Stimulated activated CD8-positive, alpha-beta memory T cell treated with anti-CD3 and anti-CD28 coated beads, Interleukin-7, amount 100 ng/mL, for 4 hours (primary cell): ENCODE data around the gene LEO1.
"Not testable (repeated sequence)": the region's sequence is repeated elsewhere in the genome, so short reads cannot be mapped to it uniquely, and the experiment has no call there.

ENCODE experiments used
- DNase-seq, 2 donors: peaks; one replicate each; pipeline ENCODE4 v3.0.0-alpha.2; 2020; ENCODE audit warnings: low read depth in 2 of 2

LEO1 gene

GRCh38 chr15:52003710-52004109, 32.1 kb upstream of the LEO1 start:
- no peak for DNase-seq

DNA sequence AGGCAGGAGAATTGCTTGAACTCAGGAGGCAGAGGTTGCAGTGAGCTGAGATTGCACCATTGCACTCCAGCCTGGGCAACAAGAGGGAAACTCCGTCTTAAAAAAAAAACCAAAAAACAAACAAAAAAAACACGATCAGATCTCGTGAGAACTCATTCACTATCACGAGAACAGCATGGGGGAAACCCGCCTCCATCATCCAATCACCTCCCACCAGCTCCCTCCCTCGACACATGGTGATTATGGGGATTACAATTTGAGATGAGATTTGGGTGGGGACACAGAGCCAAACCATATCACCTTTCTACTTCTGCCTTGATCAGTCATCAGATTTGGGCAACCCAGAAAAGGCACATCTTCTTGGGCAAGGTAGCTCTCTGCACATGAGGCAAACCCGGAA, 31.5 kb upstream of the LEO1 start:
- not testable (repeated sequence) for DNase-seq

DNA sequence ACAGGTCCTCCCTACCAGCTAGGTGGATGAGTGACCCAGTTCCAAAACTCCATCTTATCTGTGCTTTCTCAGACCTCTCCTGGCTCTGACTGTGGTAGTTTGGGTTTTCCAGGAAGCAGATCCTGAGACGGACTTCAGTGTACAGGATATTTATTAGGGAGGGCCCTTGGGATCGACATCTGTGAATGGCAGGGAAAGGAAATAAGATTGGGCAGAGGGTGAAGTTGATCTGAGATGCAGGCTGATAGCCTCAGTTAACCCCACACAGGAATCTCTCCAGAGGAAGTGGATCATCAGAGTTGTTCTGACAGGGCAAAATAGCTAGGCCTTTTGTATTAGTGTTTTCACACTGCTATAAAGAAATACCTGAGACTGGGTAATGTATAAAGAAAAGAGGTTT, 30.8 kb upstream of the LEO1 start:
- DNase-seq, result no peak

DNA sequence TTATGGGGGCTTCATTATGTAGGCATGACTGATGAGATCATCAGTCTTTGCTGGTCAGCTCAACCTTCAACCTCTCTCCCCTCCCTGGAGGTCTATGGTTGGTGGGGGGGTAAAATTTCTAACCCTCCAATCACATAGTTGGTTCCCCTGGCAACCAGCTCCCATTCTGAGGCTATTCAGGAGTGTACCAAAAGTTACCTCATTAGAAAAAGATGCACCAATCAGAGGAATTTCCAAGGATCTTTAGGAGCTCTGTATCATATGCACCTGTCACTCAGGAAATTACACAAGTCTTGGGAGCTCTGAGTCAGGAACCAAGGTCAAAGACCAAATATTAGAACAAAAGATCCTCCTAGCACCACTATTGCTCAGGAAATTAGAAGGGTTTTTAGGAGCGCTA, 21.4 kb upstream of the LEO1 start:
- no peak for DNase-seq

DNA sequence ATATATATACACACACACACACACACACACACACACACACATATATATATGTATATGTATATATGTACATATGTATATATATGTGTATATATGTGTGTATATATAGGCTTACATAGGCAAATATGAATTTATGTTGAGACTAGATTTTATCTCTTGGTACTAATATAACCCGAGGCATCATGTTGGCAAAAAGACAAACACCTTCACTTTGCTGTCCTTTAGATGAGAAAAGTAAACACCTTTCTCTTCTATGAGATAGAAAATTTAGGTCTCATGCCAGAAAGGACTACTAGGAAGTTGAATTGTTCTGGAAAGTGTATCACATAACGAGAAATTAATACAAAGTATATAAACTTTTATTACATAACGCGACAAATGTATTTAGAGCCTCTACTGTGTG, 19.6 kb upstream of the LEO1 start:
- DNase-seq, result no peak

DNA sequence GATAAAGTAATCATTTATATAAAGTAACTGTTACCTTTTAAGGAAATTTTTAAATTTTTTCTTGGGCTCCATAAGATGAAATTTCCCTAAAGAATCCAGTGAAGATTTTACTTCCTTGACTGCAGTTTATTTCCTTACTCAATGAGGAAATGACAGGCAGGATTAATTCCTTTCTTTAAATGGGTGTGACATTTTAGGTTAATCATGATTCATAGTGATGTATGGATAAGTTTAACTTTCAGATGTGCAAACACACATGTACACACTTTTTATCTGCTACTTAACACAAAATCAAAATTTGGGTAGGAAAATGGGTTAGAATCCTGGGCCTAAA, 11.2 kb upstream of the LEO1 start:
- DNase-seq, result no peak

GRCh38 chr15:51982013-51982769, 10.6 kb upstream of the LEO1 start:
- DNase-seq, result no peak

DNA sequence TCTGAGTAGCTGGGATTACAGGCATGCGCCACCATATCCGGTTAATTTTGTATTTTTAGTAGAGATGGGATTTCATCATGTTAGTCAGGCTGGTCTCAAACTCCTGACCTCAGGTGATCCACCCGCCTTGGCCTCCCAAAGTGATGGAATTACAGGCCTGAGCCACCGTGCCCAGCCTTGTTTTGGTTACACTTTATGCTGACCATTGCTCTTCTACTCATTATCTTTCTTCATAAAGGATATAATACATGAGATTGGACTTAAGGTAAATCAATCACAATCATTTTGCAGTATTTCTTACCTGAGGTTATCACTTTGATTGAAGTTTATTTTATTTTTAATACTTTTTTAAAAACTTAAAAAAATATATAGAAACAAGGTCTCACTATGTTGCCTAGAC, 2.2 kb upstream of the LEO1 start:
- DNase-seq, result no peak

GRCh38 chr15:51973220-51973619, 1.6 kb upstream of the LEO1 start:
- no peak for DNase-seq

GRCh38 chr15:51971032-51971374, 575 bp downstream of the LEO1 start:
- DNase-seq, result no peak

- DNase-seq, result no peak
Measured at GRCh38 chr15:51970132-51970817, 1.3 kb downstream of the LEO1 start.

DNA sequence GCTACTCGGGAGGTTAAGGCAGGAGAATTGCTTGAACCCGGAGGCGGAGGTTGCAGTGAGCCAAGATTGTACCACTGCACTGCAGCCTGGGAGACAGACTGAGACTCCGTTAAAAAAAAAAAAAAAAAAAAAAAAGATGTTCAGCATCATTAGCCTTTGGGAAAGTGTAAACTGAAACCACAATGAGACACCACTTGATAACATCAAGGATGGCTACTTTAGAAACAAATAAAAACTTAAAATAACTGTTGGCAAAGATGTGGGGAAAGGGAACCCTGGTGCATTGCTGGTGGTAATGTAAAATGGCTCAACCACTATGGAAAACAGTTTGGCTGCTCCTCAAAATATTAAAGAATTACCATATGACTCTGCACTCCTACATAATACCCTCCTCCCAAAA, 1.9 kb downstream of the LEO1 start:
- no peak for DNase-seq

DNA sequence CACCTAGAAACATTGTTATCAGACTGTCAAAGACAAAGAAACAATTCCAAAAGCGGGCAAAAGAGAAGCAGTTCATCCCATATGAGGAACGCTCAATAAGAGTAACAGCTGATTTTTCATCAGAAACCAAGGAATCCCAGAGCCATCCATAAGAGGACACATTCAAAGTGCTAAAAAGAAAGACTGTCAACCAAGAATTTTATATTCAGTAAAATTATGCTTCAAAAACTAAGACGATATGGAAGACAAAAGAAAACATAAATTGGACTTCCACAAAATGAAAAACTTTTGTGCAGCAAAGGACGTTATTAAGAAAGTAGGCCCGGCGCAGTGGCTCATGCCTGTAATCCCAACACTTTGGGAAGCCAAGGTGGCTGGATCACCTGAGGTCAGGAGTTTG, 4.0 kb downstream of the LEO1 start:
- DNase-seq, result no peak

- no peak for DNase-seq
Measured at GRCh38 chr15:51966192-51966591, 5.4 kb downstream of the LEO1 start.

GRCh38 chr15:51965691-51966090, 5.9 kb downstream of the LEO1 start:
- DNase-seq, result no peak

DNA sequence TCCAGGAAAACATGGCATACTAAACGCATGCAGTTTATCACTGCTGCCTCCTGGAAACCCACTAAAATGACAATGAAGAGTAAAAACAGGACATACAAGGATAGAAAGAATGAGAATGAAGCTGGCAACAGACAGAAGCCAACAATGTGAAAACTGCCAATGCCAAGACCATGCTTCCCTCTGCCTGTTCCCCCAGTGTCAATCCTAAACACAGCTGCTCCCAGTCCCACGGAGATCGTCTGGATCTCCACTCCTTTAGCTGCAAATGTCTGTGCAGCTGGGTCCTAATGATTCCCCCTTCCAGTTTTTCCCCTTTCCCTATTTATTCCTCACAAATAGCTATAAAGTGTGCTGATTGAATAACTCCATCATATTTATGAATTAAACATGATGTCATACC, 16.1 kb downstream of the LEO1 start:
- no peak for DNase-seq

DNA sequence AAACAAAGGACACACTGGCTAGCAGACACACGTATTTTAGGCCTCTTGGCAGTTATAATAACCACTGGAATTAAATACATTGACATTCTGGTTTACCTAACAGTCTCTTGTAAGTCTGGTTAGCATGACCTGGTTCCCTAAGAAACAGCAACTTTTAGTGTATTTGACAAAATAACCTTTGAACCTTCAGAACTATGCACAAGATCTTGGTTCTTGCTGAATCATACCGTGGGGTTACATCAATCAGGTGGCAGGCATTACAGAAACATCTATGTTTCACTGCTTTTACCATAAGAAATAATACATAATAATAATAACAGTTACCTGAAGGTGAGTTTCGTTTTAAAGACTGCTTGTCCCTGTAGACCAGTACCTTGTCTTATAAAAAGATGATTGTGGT, 18.8 kb downstream of the LEO1 start:
- DNase-seq, result no peak

DNA sequence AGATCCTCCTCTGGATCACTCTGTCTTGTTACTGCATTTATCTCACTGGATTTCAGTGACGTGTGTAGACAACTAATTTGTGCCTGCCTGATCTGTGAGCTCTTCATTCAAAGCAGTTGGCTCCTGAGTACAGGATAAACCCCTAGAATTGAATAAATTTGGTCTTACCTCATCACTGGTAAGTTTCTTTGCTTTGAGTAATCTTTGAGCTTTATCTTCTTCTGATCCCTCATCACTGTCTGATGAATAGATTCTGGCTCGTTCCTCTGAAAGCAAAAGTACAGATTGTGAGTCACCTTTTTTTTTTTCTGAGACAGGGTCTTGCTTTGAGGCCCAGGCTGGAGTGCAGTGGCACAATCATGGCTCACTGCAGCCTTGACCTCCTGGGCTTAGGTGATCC, 24.5 kb downstream of the LEO1 start:
- DNase-seq, result no peak

GRCh38 chr15:51939216-51939615, 32.4 kb downstream of the LEO1 start:
- no peak for DNase-seq

GRCh38 chr15:51938286-51938685, 33.3 kb downstream of the LEO1 start:
- DNase-seq, result no peak

- DNase-seq, result no peak
Measured at GRCh38 chr15:51936105-51936478, 35.5 kb downstream of the LEO1 start.

- no peak for DNase-seq
Measured at GRCh38 chr15:51935466-51936104, 36.0 kb downstream of the LEO1 start.

DNA sequence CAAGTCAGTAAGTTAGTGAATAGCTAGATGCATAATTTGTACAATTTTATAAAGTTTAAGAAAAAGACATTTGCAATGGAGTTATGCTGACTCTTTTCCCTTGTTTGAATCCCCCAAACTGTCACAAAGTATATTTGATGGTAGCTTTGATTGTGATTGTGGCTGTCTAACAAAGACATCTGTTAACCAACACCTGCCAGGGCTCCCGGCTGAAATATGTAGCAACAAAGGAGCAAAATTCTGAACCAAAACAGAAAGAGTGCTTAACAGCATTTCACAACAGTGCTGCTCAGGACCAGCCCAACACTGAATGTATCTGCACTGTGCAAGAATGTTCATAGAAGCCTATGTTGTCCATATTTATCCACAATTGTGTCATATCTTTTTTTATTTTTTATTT, 39.4 kb downstream of the LEO1 start:
- no peak for DNase-seq

DNA sequence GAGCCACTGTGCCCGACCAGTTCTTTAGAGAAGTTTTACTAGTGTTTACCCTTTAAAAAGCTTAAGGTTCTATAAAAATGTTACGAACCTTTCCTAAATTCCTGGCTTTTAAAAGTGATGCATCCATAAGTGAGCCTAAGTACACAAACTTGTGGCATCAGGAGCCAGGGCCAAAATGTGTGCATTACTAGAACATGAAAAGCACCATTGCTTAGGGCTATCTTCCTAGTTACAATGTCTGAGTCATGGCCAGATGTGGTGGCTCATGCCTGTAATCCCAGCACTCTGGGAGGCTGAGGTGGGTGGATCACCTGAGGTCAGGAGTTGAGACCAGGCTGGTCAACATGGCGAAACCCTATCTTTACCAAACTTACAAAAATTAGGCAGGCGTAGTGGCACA, 39.9 kb downstream of the LEO1 start:
- no peak for DNase-seq
